ENCODE data around the gene C3orf52.
"Not testable (repeated sequence)": the region's sequence is repeated elsewhere in the genome, so short reads cannot be mapped to it uniquely, and the experiment has no call there.

The C3orf52 gene

DNA sequence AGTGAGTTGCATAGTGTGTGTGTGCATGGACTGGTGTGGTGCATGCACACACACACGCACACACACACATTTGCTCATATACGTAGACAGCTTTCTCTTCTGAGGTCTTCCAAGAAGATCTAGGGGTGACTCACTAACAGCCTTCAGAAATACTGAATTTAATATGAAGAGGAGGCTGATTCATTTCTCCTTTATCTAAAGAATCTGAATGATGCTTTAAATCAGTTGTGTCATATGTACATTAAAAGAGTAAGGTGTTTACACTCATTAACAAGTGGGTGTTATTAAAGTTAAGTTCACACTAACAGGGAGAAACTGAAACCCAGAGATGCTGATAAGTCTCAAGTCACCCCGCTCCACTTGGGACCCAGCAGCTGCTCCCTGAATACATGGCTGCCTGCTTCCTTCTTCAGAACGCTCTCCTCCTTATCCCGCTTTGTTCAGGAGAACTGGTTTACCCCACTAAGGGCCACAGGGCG, 29.7 kb upstream of the C3orf52 start:
- H4K20me1 ChIP-seq (ENCODE audit: insufficient read depth, low read length, poor library complexity, severe bottlenecking) = no peaks in the 10 kb centered on the region
- no peaks in the 10 kb centered on the region for H3K4me1 ChIP-seq (ENCODE audit: insufficient read depth, low read length, poor library complexity, severe bottlenecking)
- peaks cover 16% of the 10 kb centered on the region for H3K27me3 ChIP-seq (ENCODE audit: insufficient read depth, low read length, poor library complexity, severe bottlenecking)
- TF ChIP-seq, protein P1, sequence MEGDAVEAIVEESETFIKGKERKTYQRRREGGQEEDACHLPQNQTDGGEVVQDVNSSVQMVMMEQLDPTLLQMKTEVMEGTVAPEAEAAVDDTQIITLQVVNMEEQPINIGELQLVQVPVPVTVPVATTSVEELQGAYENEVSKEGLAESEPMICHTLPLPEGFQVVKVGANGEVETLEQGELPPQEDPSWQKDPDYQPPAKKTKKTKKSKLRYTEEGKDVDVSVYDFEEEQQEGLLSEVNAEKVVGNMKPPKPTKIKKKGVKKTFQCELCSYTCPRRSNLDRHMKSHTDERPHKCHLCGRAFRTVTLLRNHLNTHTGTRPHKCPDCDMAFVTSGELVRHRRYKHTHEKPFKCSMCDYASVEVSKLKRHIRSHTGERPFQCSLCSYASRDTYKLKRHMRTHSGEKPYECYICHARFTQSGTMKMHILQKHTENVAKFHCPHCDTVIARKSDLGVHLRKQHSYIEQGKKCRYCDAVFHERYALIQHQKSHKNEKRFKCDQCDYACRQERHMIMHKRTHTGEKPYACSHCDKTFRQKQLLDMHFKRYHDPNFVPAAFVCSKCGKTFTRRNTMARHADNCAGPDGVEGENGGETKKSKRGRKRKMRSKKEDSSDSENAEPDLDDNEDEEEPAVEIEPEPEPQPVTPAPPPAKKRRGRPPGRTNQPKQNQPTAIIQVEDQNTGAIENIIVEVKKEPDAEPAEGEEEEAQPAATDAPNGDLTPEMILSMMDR (conservative IDR thresholded peaks at IDR 0.05; ENCODE audit: low read length) = no peak
- TF ChIP-seq EZH2phosphoT487 (IDR thresholded peaks at IDR 0.05; ENCODE audit: borderline replicate concordance) = no peak
- no peak overlapping the region for H3K9ac ChIP-seq (ENCODE audit: low read depth, low read length, poor library complexity, severe bottlenecking)
- no peaks in the 10 kb centered on the region for H3K9me3 ChIP-seq (ENCODE audit: insufficient read depth, low read depth, low read length)
- H3K36me3 ChIP-seq (ENCODE audit: insufficient read depth, low read length) = no peaks in the 10 kb centered on the region
- H3F3A ChIP-seq (ENCODE audit: low read depth) = no peaks in the 10 kb centered on the region
- H3K4me2 ChIP-seq (ENCODE audit: low read depth, low read length, poor library complexity, severe bottlenecking) = no peak overlapping the region
- H3K9me2 ChIP-seq (replicated peaks; ENCODE audit: low read depth, low read length) = no peaks in the 10 kb centered on the region
- H3K79me2 ChIP-seq (ENCODE audit: insufficient read depth, low read length) = no peaks in the 10 kb centered on the region
- no peak overlapping the region for H3K4me3 ChIP-seq (ENCODE audit: low read length, poor library complexity, severe bottlenecking)
- H2AFZ ChIP-seq (ENCODE audit: low read length) = no peak overlapping the region

DNA sequence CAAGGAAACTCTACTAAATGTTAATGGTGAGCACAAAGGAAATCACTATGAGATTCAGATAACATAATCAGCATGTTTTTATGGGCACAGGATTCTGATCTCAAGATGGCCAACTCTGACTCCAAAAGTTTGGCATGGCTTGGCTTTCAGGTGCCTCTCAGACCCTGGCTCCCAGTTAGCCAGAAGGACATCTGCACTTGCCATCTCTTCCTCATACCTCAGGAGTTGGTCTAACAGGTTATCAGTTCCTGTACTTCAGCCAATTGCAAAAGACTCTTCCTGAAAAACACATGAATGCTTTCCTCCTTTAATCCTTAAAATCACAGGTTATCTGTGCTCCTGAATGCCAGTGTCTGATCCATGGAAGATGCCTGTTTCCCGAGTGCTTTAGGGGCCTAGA, 26.7 kb upstream of the C3orf52 start:
- Histone ChIP-seq H2AFZ (ENCODE audit: low read length) (no peak overlapping the region), H3K79me2 (ENCODE audit: insufficient read depth, low read length) (no peaks in the 10 kb centered on the region), H3K9ac (ENCODE audit: low read depth, low read length, poor library complexity, severe bottlenecking) (no peak overlapping the region), H3F3A (ENCODE audit: low read depth) (no peaks in the 10 kb centered on the region), H3K4me1 (ENCODE audit: insufficient read depth, low read length, poor library complexity, severe bottlenecking) (no peaks in the 10 kb centered on the region), H3K9me3 (ENCODE audit: insufficient read depth, low read depth, low read length) (no peaks in the 10 kb centered on the region), H3K4me3 (ENCODE audit: low read length, poor library complexity, severe bottlenecking) (no peak overlapping the region), H3K9me2 (replicated peaks; ENCODE audit: low read depth, low read length) (no peaks in the 10 kb centered on the region), H3K4me2 (ENCODE audit: low read depth, low read length, poor library complexity, severe bottlenecking) (no peak overlapping the region), H3K36me3 (ENCODE audit: insufficient read depth, low read length) (no peaks in the 10 kb centered on the region), H4K20me1 (ENCODE audit: insufficient read depth, low read length, poor library complexity, severe bottlenecking) (no peaks in the 10 kb centered on the region), H3K27me3 (ENCODE audit: insufficient read depth, low read length, poor library complexity, severe bottlenecking) (peaks cover 14% of the 10 kb centered on the region)
- TF ChIP-seq, protein P1 (conservative IDR thresholded peaks at IDR 0.05; ENCODE audit: low read length) = no peak
- no peak for TF ChIP-seq EZH2phosphoT487 (IDR thresholded peaks at IDR 0.05; ENCODE audit: borderline replicate concordance)

DNA sequence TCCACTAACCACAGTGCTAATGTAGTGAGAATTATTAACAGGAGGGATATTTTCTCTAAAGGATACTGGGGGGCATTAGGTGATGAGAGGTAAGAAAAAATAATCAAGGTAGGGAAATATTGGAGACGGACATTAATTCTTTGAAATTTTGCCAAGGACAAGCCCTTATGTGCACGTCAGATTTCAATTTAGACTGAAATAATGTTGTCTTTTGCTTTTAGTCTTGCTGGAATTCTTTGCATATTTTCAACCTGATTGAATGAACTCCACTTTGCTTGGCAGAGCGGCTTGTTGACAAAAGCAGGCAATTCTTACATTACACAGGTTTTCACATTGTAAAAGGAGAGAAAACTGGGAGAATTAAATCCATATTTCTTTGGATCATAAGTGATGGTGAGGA, 25.0 kb upstream of the C3orf52 start:
- Histone ChIP-seq H3K27me3 (ENCODE audit: insufficient read depth, low read length, poor library complexity, severe bottlenecking) (peaks cover 21% of the 10 kb centered on the region), H2AFZ (ENCODE audit: low read length) (no peak overlapping the region), H3K4me2 (ENCODE audit: low read depth, low read length, poor library complexity, severe bottlenecking) (no peak overlapping the region), H3K79me2 (ENCODE audit: insufficient read depth, low read length) (no peaks in the 10 kb centered on the region), H3K9me3 (ENCODE audit: insufficient read depth, low read depth, low read length) (no peaks in the 10 kb centered on the region), H3K9ac (ENCODE audit: low read depth, low read length, poor library complexity, severe bottlenecking) (no peak overlapping the region), H3F3A (ENCODE audit: low read depth) (no peaks in the 10 kb centered on the region), H3K4me3 (ENCODE audit: low read length, poor library complexity, severe bottlenecking) (no peak overlapping the region), H3K36me3 (ENCODE audit: insufficient read depth, low read length) (no peaks in the 10 kb centered on the region), H3K4me1 (ENCODE audit: insufficient read depth, low read length, poor library complexity, severe bottlenecking) (no peaks in the 10 kb centered on the region), H4K20me1 (ENCODE audit: insufficient read depth, low read length, poor library complexity, severe bottlenecking) (no peaks in the 10 kb centered on the region), H3K9me2 (replicated peaks; ENCODE audit: low read depth, low read length) (no peaks in the 10 kb centered on the region)
- no peak for TF ChIP-seq EZH2phosphoT487 (IDR thresholded peaks at IDR 0.05; ENCODE audit: borderline replicate concordance)
- TF ChIP-seq, protein P1 (conservative IDR thresholded peaks at IDR 0.05; ENCODE audit: low read length) = no peak

DNA sequence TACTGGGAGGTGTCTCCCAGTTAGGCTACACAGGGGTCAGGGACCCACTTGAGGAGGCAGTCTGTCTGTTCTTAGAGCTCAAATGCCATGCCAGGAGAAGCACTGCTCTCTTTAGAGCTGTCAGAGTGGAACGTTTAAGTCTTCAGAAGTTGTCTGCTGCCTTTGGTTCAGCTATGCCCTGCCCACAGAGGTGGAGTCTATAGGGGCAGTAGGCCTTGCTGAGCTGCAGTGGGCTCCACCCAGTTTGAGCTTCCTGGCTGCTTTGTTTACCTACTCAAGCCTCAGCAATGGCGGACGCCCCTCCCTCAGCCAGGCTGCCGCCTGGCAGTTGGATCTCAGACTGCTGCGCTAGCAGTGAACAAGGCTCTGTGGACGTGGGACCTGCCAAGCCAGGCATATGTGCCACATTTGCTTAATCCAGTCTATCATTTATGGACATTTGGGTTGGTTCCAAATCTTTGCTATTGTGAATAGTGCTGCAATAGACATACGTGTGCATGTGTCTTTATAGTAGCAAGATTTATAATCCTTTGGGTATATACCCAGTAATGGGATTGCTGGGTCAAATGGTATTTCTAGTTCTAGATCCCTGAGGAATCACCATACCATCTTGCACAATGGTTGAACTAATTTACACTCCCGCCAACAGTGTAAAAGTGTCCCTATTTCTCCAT, 13.7 kb upstream of the C3orf52 start:
- not testable (repeated sequence) for H3K9me3 ChIP-seq (ENCODE audit: insufficient read depth, low read depth, low read length); H3K9me2 ChIP-seq (replicated peaks; ENCODE audit: low read depth, low read length); H3F3A ChIP-seq (ENCODE audit: low read depth); H3K4me1 ChIP-seq (ENCODE audit: insufficient read depth, low read length, poor library complexity, severe bottlenecking); H3K4me3 ChIP-seq (ENCODE audit: low read length, poor library complexity, severe bottlenecking); H3K79me2 ChIP-seq (ENCODE audit: insufficient read depth, low read length); H3K4me2 ChIP-seq (ENCODE audit: low read depth, low read length, poor library complexity, severe bottlenecking); H3K9ac ChIP-seq (ENCODE audit: low read depth, low read length, poor library complexity, severe bottlenecking); H3K36me3 ChIP-seq (ENCODE audit: insufficient read depth, low read length); H4K20me1 ChIP-seq (ENCODE audit: insufficient read depth, low read length, poor library complexity, severe bottlenecking); H2AFZ ChIP-seq (ENCODE audit: low read length)
- peaks cover 40% of the 10 kb centered on the region for H3K27me3 ChIP-seq (ENCODE audit: insufficient read depth, low read length, poor library complexity, severe bottlenecking)
